Lung (tissue), 16 donors: ENCODE measurements around the gene CCNA1. TPM values are rescaled to one million over a fixed set of nuclear protein-coding genes. Genes with fewer than 3 reads are reported as not detected.

ENCODE experiments used
- ATAC-seq: fragments of 200-7000 bp; cut with Tn5 transposase; one replicate; pipeline ENCODE4 v1.9.1; 2020; ENCODE audit warnings: moderate number of reproducible peaks; ENCODE audit not compliant: insufficient read depth, low FRiP score
- DNase-seq, 3 donors: peaks; one replicate each; pipeline ENCODE4 v3.0.0-alpha.2; 2013 to 2017
- H3K27ac ChIP-seq, 2 donors: one replicate each; pipeline ENCODE4 v1.5.1; 2013; ENCODE audit warnings: mild to moderate bottlenecking in 2 of 2, moderate library complexity in 2 of 2, control low read depth in 1 of 2, inconsistent platforms in 1 of 2, low read depth in 1 of 2, low read length in 1 of 2
- H3K27me3 ChIP-seq, 3 donors: one replicate each; pipeline ENCODE4 v1.5.1; 2013; ENCODE audit warnings: low read length in 2 of 3; ENCODE audit not compliant: control insufficient read depth in 3 of 3, insufficient read depth in 3 of 3
- H3K36me3 ChIP-seq, 4 donors: one replicate each; pipeline ENCODE4 v1.5.1; 2013; ENCODE audit warnings: low read length in 4 of 4, mild to moderate bottlenecking in 1 of 4, moderate library complexity in 1 of 4; ENCODE audit not compliant: control insufficient read depth in 4 of 4, insufficient read depth in 4 of 4
- H3K4me1 ChIP-seq, 5 donors: one replicate each; pipeline ENCODE4 v1.5.1; 2013; ENCODE audit warnings: low read length in 5 of 5, mild to moderate bottlenecking in 2 of 5, moderate library complexity in 1 of 5; ENCODE audit not compliant: control insufficient read depth in 5 of 5, insufficient read depth in 5 of 5
- H3K4me3 ChIP-seq: one replicate; pipeline ENCODE4 v1.5.1; 2013; ENCODE audit warnings: mild to moderate bottlenecking, control low read depth, moderate library complexity
- H3K9ac ChIP-seq, 2 donors: one replicate each; pipeline ENCODE4 v1.5.1; 2013; ENCODE audit warnings: low read length in 2 of 2, control low read depth in 1 of 2; ENCODE audit not compliant: insufficient read depth in 1 of 2
- H3K9me3 ChIP-seq, 4 donors: one replicate each; pipeline ENCODE4 v1.5.1; 2013; ENCODE audit warnings: low read length in 3 of 4, mild to moderate bottlenecking in 1 of 4, moderate library complexity in 1 of 4; ENCODE audit not compliant: control insufficient read depth in 4 of 4, insufficient read depth in 3 of 4
- WGBS, 2 donors: extraction: QIAGEN DNeasy Blood & Tissue Kit; methylation state at CpG; one replicate each; pipeline ENCODE4 v1.1.7; 2013; 5-methylcytosine and 5-hydroxymethylcytosine counted together
- long read RNA-seq, 5 donors: transcript quantifications; one replicate each; lab custom pipeline, GENCODE V29; 2026
- polyA plus RNA-seq, 2 donors: library from polyadenylated mRNA; stranded (reverse); fragments of 200-250 nt; gene quantifications; one replicate each; pipeline ENCODE4 v1.2.1, GENCODE V29; 2013
- total RNA-seq, 2 donors: library from RNA; depleted of rRNA in 1 of 2; stranded (reverse); fragments of >200 nt in 1 of 2; gene quantifications; one replicate each; pipeline ENCODE4 v1.2.1, GENCODE V29; 2014 to 2021
- TF ChIP-seq, protein P1 (sequence below): IDR thresholded peaks from 2 replicates; pipeline ENCODE4 v1.5.1; 2012; ENCODE audit warnings: mild to moderate bottlenecking; ENCODE audit errors: control extremely low read depth, extremely low read depth
- donor health status: control.
- donor health status: control.
- donor health status: Bipolar disorder and iron deficiency.
- donor health status: healthy.
- donor health status: DM: yes; HTN: yes; CAD: no.

Gene CCNA1
- 10 to 100 TPM in 1 of 2 donors, 1 to 10 TPM in 1; 9.6 to 10.2 TPM for total RNA-seq
- 1 to 10 TPM in 1 of 2 donors, under 1 TPM in 1; 0.98 to 4.1 TPM for polyA plus RNA-seq
- long read RNA-seq, donor 1, partial matches to known transcripts: 0 of 2 reads
- long read RNA-seq, donor 1, other reads (novel, unspliced or antisense): 0 of 2 reads
- long read RNA-seq, donor 2: 0 reads
- long read RNA-seq, donor 3: 0 reads
- long read RNA-seq, donor 4: 0 reads
- long read RNA-seq, donor 5, partial matches to known transcripts: 0 of 2 reads
- long read RNA-seq, donor 5, other reads (novel, unspliced or antisense): 0 of 2 reads

DNA sequence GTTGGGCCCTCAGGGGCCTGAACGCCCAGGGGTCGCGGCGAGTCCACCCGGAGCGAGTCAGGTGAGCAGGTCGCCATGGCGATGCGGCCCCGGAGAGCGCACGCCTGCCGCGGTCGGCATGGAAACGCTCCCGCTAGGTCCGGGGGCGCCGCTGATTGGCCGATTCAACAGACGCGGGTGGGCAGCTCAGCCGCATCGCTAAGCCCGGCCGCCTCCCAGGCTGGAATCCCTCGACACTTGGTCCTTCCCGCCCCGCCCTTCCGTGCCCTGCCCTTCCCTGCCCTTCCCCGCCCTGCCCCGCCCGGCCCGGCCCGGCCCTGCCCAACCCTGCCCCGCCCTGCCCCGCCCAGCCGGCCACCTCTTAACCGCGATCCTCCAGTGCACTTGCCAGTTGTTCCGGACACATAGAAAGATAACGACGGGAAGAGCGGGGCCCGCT, at the start of gene CCNA1:
Gene CCNA1 (plus strand): TSS at position 390 of the 439 bp plus-strand sequence. CDS start 562 bp downstream, outside the sequence.
- no peaks in the 10 kb centered on the region for H3K36me3 ChIP-seq
- 0 to 2% methylated on average over 40 to 46 of the region's 46 CpGs for WGBS, 2 donors
- ATAC-seq (peak; percentile 62), DNase-seq (peak; percentile 20 to 54 (median 35))
- peaks cover 0 to 62% (median 35%) of the 10 kb centered on the region in 3 donors for H3K27me3 ChIP-seq
- H3K4me3 ChIP-seq: peak within 1 kb of the TSS; percentile 13
- H3K4me1 ChIP-seq: peaks cover 0 to 18% (median 4%) of the 10 kb centered on the region in 5 donors
- no peak within 1 kb of the TSS for H3K9ac ChIP-seq
- TF ChIP-seq, protein P1, sequence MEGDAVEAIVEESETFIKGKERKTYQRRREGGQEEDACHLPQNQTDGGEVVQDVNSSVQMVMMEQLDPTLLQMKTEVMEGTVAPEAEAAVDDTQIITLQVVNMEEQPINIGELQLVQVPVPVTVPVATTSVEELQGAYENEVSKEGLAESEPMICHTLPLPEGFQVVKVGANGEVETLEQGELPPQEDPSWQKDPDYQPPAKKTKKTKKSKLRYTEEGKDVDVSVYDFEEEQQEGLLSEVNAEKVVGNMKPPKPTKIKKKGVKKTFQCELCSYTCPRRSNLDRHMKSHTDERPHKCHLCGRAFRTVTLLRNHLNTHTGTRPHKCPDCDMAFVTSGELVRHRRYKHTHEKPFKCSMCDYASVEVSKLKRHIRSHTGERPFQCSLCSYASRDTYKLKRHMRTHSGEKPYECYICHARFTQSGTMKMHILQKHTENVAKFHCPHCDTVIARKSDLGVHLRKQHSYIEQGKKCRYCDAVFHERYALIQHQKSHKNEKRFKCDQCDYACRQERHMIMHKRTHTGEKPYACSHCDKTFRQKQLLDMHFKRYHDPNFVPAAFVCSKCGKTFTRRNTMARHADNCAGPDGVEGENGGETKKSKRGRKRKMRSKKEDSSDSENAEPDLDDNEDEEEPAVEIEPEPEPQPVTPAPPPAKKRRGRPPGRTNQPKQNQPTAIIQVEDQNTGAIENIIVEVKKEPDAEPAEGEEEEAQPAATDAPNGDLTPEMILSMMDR: no peak
- no peak within 1 kb of the TSS for H3K27ac ChIP-seq
- no peaks in the 10 kb centered on the region for H3K9me3 ChIP-seq

- Histone ChIP-seq H3K27ac (no peak overlapping the region), H3K4me1 (no peaks in the 10 kb centered on the region), H3K36me3 (no peaks in the 10 kb centered on the region), H3K27me3 (no peaks in the 10 kb centered on the region), H3K4me3 (no peak overlapping the region), H3K9ac (no peak overlapping the region), H3K9me3 (no peaks in the 10 kb centered on the region)
- DNase-seq (no peak), ATAC-seq (no peak)
- 83 to 86% methylated on average over 1 of the region's 1 CpG for WGBS, 2 donors
- TF ChIP-seq, protein P1: no peak
Observed at GRCh38 chr13:36385489-36385888, 46.8 kb upstream of the CCNA1 start.

GRCh38 chr13:36395280-36395679, 37.0 kb upstream of the CCNA1 start:
- Histone ChIP-seq H3K27ac (no peak overlapping the region), H3K9me3 (no peaks in the 10 kb centered on the region), H3K4me3 (no peak overlapping the region), H3K36me3 (no peaks in the 10 kb centered on the region), H3K4me1 (no peaks in the 10 kb centered on the region), H3K9ac (no peak overlapping the region), H3K27me3 (no peaks in the 10 kb centered on the region)
- DNase-seq (peak in 2 of 3 donors; percentile 50 to 68), ATAC-seq (no peak)
- WGBS, 2 donors: 13 to 24% methylated on average over 2 of the region's 2 CpGs
- TF ChIP-seq, protein P1: no peak

GRCh38 chr13:36405151-36405550, 27.1 kb upstream of the CCNA1 start:
- 82 to 92% methylated on average over 1 of the region's 1 CpG for WGBS, 2 donors
- ATAC-seq: no peak
- H3K9ac ChIP-seq: no peak overlapping the region
- no peak for DNase-seq
- H3K36me3 ChIP-seq: no peaks in the 10 kb centered on the region
- no peaks in the 10 kb centered on the region for H3K9me3 ChIP-seq
- H3K27ac ChIP-seq: no peak overlapping the region
- TF ChIP-seq, protein P1: no peak
- no peaks in the 10 kb centered on the region for H3K27me3 ChIP-seq
- H3K4me1 ChIP-seq: no peaks in the 10 kb centered on the region
- H3K4me3 ChIP-seq: no peak overlapping the region
